Measurements from ENCODE around the gene LRBA. TPM values are rescaled to one million over a fixed set of nuclear protein-coding genes. Genes with fewer than 3 reads are reported as not detected.

The LRBA gene
- total and polyA plus RNA-seq, 8 donors = 7.3 to 156 (median 73.9) TPM

DNA sequence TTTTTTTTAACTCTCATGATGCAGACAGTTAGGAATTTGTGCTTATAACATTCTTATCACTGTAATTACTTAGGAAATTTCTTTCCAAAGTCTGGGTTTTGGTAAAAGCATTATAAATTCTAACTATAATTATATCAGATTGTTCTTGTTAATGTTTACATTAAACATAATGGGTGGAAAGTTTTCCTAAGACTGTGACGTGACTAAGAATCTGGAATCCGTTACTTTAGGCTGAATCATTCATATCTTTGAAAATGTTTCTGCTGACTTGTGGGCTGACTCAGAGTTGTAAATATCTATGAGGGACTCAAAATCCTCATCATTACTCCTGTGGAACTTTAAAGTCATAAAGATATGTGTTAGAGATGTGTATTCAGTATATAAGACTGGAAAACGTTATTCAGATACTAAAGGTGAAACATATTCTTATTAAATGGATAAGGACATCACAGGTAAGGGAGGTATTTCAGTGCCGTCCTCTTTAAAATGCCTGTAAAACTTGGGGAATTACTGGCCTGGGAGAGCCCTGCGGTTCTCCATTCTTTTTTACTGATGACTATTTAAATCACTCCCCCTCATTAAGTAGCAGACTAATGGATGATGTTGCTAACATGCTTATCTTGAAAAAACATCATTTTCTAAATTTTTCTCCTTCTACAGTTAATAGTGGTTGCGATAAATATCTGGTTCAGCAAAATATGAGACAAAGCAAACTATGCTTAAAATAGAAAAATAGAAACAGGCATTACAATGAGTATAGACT lies 777.8 kb downstream of the LRBA start:
- H3K36me3 ChIP-seq = peaks cover 0 to 20% (median 8%) of the 10 kb centered on the region in 4 donors
- peak in 1 of 2 donors; percentile 67 for DNase-seq
- intact Hi-C loops (cut with DNase I; ENCODE audit: low total_unique reads) = no loop called here
- no peak overlapping the region for H3K4me3 ChIP-seq
- H3K27me3 ChIP-seq = no peaks in the 10 kb centered on the region
- H3K4me1 ChIP-seq = peaks cover 0 to 17% (median 5%) of the 10 kb centered on the region in 4 donors
- H3K27ac ChIP-seq = peak overlapping the region in 4 of 5 donors; percentile 12 to 68 (median 52)
- H3K9me3 ChIP-seq = no peaks in the 10 kb centered on the region
- WGBS, 5 donors = 49 to 60% (median 54%) methylated on average over 6 of the region's 6 CpGs
- TF ChIP-seq EP300 (IDR thresholded peaks at IDR 0.05) (no peak), POLR2A (IDR thresholded peaks at IDR 0.05) (no peak), POLR2AphosphoS5 (IDR thresholded peaks at IDR 0.05) (no peak), CTCF (IDR thresholded peaks at IDR 0.05) (no peak)

DNA sequence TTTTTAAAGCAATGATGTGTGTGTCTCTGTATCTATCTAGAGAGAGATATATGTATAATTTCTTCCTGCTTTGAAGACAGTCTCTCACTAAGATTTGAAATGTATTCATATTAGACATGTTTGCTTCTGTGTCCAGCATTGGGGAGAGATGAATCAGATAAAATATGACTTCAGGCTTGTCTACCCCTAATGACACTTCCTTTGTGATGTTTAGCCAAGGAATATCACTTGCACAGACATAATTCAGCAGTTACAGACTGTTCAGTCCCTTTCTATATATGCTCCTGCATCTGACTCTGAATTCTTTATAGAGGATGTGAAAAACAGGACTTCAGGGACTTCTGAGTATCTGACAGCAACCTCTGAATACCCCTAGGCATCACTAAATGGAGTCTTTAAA lies 778.5 kb downstream of the LRBA start:
- no peak for DNase-seq
- H3K27me3 ChIP-seq = no peaks in the 10 kb centered on the region
- intact Hi-C loops (cut with DNase I; ENCODE audit: low total_unique reads) = no loop called here
- peaks cover 0 to 21% (median 8%) of the 10 kb centered on the region in 4 donors for H3K36me3 ChIP-seq
- no peaks in the 10 kb centered on the region for H3K9me3 ChIP-seq
- H3K4me3 ChIP-seq = no peak overlapping the region
- H3K27ac ChIP-seq = peak overlapping the region in 4 of 5 donors; percentile 12 to 68 (median 44)
- TF ChIP-seq EP300 (IDR thresholded peaks at IDR 0.05) (no peak), POLR2AphosphoS5 (IDR thresholded peaks at IDR 0.05) (no peak), POLR2A (IDR thresholded peaks at IDR 0.05) (no peak), CTCF (IDR thresholded peaks at IDR 0.05) (no peak)
- H3K4me1 ChIP-seq = peaks cover 0 to 23% (median 5%) of the 10 kb centered on the region in 4 donors

DNA sequence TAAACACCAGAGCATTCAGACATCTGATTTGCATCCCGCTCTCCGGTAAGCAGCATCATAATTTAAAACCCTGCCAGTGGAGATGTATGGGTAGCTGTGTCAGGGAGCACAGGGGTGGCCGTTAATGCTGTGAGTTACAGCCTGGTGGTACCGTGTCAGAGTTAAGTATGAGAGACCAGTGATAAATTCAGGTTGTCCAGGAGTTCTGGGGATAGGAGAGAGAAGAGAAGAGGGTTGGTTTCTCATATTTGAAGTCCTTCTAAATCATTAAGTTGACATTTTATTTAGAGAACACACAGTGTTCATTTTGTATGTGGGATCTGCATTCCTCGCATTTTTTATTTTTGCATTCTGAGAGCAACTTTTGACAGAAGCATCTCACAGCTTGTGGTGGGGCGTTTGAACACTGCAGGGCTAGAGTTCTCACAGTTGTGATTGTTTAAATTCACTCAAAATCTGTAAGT lies 779.2 kb downstream of the LRBA start:
- Histone ChIP-seq H3K27ac (peak overlapping the region in 4 of 5 donors; percentile 12 to 68 (median 44)), H3K27me3 (no peaks in the 10 kb centered on the region), H3K9me3 (no peaks in the 10 kb centered on the region), H3K36me3 (peaks cover 0 to 21% (median 8%) of the 10 kb centered on the region in 4 donors), H3K4me1 (peaks cover 0 to 23% (median 5%) of the 10 kb centered on the region in 4 donors), H3K4me3 (no peak overlapping the region)
- intact Hi-C loops (cut with DNase I; ENCODE audit: low total_unique reads) = no loop called here
- TF ChIP-seq CTCF (IDR thresholded peaks at IDR 0.05) (no peak), POLR2AphosphoS5 (IDR thresholded peaks at IDR 0.05) (no peak), EP300 (IDR thresholded peaks at IDR 0.05) (no peak), POLR2A (IDR thresholded peaks at IDR 0.05) (no peak)
- DNase-seq = no peak
- WGBS, 5 donors = 55 to 74% (median 72%) methylated on average over 6 of the region's 6 CpGs

DNA sequence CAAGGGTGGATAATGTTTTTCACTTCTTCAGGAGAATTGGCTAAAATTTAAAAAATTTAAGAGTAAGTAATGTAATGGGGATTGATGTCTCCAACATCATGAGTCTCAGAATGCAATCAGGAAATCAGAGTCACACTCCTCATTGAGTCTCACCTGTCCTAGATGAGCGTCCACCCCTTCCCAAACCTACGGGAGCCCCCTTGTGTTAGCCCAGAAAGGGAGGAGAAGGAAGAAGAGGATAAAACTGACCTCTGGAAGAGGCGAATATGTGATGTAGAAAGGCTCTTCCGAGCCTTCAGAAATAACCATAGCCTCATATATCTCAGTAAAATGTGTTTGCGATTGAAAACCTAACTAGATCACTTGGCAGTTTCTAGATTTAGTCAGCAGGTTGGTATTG lies 779.8 kb downstream of the LRBA start:
- intact Hi-C loops (cut with DNase I; ENCODE audit: low total_unique reads) = no loop called here
- H3K9me3 ChIP-seq = no peaks in the 10 kb centered on the region
- WGBS, 5 donors = 83 to 91% (median 85%) methylated on average over 5 of the region's 5 CpGs

More for the DNA sequence above, 779.8 kb downstream of the LRBA start:
- H3K36me3 ChIP-seq = peaks cover 0 to 21% (median 8%) of the 10 kb centered on the region in 4 donors
- peaks cover 0 to 23% (median 5%) of the 10 kb centered on the region in 4 donors for H3K4me1 ChIP-seq
- no peak for DNase-seq
- H3K4me3 ChIP-seq = no peak overlapping the region
- H3K27me3 ChIP-seq = no peaks in the 10 kb centered on the region
- TF ChIP-seq POLR2A (IDR thresholded peaks at IDR 0.05) (no peak), POLR2AphosphoS5 (IDR thresholded peaks at IDR 0.05) (no peak), EP300 (IDR thresholded peaks at IDR 0.05) (no peak), CTCF (IDR thresholded peaks at IDR 0.05) (no peak)
- H3K27ac ChIP-seq = peak overlapping the region in 4 of 5 donors; percentile 12 to 68 (median 44)

Measured in stomach (tissue), 9 donors.